Neural cell (in vitro differentiated cells): ENCODE measurements around the gene ZFP90.
"Not testable (repeated sequence)": the region's sequence is repeated elsewhere in the genome, so short reads cannot be mapped to it uniquely, and the experiment has no call there.

Experiments
- CTCF ChIP-seq: fragments of 450-650 bp; IDR thresholded peaks from 2 replicates; pipeline ENCODE4 v1.5.1; 2014; ENCODE audit warnings: antibody characterized with exemption, mild to moderate bottlenecking, moderate library complexity; ENCODE audit not compliant: poor library complexity, severe bottlenecking
- EP300 ChIP-seq: fragments of 450-650 bp; conservative IDR thresholded peaks from 2 replicates; pipeline ENCODE4 v1.6.1; 2014; ENCODE audit warnings: antibody characterized with exemption, mild to moderate bottlenecking, moderate library complexity; ENCODE audit not compliant: poor library complexity, severe bottlenecking
- TAF1 ChIP-seq: IDR thresholded peaks from 2 replicates; pipeline ENCODE4 v1.6.1; 2012; ENCODE audit warnings: low read depth

DNA sequence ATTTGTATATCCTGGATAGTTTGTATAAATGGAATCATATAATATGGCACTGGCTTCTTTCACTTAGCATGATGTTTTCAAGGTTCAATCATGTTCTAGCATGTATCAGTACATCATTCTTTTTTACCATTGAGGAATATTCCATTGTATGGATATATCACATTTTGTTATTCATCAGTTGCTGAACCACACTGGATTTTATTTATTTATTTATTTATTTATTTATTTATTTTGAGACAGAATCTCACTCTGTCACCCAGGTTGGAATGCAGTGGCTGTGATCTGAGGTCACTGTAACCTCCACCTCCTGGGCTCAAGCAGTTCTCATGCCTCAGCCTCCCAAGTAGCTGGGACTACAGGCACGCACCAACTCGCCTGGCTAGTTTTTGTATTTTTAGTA lies 21.2 kb downstream of the ZFP90 start:
- TF ChIP-seq TAF1, CTCF, EP300: not testable (repeated sequence)
